Measurements from ENCODE around the gene RXRB.

RXRB gene

DNA sequence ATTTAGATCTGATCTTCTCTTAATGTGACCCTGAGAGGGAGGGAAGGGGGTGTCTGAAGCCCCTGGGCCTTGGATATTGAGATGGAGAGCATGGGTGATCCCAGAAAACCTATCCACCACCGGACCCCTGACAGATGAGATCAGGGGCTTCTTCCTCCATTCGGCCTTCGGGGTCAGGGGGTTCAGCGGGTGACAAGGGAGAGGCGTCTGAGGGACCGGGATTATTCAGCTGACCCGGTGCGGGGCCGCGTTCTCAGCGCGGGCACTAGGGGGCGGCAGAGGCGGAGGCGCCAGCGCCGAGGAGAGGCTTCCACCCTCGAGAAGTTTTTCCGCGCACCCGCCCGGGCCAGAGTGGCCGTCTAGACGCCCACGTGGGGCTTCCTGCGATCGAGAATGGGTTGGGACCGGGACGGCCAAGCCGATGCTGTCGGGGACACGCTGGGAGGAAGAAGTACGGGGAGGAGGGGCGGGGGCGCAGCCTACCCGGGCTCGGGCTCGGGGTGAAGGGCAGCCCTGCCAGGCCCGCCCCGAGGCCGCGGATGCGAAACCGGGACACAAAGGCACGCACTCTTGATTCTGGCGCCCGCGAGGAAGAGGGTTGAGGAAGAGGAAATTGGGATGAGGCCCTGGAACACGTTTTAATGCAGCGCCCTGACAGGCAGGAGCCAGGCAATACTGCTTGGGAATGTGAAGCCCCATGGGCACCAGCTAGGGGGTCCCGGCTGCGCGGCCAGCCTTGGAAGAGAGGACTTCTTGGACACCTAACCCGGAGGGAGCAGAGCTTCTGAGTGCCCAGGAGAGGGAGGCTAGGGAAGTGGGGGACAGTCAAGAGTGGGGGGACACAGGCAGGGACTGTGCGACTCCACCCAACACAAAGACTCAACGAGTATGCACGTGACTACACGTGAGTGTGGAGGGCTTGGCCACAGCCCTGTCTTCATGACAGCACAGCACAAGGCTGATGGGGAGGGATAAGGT is 38.8 kb downstream of the RXRB start:
- peak overlapping the region in 2 of 3 experiments; percentile 66 to 79 for H3K27ac Mint-ChIP-seq
- H3K36me3 Mint-ChIP-seq (ENCODE audit: low read depth) = no peaks in the 10 kb centered on the region
- H3K4me1 Mint-ChIP-seq = peaks cover 7% of the 10 kb centered on the region
- H3K27me3 Mint-ChIP-seq (ENCODE audit: low read depth) = peaks cover 14% of the 10 kb centered on the region
- H3K4me3 Mint-ChIP-seq = peak overlapping the region; percentile 82 to 86 (median 86)
- no peaks in the 10 kb centered on the region for H3K9me3 Mint-ChIP-seq
- TF ChIP-seq, protein P1, sequence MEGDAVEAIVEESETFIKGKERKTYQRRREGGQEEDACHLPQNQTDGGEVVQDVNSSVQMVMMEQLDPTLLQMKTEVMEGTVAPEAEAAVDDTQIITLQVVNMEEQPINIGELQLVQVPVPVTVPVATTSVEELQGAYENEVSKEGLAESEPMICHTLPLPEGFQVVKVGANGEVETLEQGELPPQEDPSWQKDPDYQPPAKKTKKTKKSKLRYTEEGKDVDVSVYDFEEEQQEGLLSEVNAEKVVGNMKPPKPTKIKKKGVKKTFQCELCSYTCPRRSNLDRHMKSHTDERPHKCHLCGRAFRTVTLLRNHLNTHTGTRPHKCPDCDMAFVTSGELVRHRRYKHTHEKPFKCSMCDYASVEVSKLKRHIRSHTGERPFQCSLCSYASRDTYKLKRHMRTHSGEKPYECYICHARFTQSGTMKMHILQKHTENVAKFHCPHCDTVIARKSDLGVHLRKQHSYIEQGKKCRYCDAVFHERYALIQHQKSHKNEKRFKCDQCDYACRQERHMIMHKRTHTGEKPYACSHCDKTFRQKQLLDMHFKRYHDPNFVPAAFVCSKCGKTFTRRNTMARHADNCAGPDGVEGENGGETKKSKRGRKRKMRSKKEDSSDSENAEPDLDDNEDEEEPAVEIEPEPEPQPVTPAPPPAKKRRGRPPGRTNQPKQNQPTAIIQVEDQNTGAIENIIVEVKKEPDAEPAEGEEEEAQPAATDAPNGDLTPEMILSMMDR (IDR thresholded peaks at IDR 0.05; ENCODE audit: unreplicated experiment in 3 of 3) = peak; percentile 85 to 89 (median 88)

DNA sequence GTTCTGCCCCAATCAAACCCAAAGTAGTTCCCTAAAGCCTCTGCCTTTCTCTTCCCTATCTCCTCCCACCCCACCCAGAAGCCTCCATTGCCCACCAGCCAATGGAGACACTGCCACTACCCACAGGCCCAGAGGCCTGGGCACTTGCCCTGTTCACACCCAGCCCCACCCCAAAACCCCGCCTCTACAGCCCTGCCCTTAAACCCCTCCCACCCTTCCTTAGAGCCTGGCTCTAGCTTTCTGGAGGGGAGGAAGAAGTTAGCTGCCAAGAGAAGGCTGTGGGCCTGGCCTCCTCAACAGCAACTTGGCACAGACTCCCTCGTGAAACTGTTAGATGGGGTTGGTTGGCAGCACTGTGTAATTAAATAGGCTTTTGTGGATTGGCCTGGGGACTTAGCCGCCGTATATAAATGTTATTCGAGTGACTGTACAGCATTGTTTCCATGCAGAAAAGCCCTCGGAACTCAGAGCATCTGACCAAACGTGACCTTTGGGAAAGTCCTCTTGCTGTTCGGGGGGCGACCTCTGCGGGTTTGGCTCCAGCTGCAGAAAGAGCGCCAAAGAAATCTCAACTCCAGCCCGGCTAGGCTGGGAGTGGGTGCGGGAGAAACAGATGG is 39.6 kb downstream of the RXRB start:
- Mint-ChIP-seq H3K36me3 (ENCODE audit: low read depth) (no peaks in the 10 kb centered on the region), H3K9me3 (no peaks in the 10 kb centered on the region), H3K4me1 (peaks cover 7% of the 10 kb centered on the region), H3K4me3 (peak overlapping the region; percentile 82 to 86 (median 86)), H3K27ac (peak overlapping the region in 2 of 3 experiments; percentile 66 to 79), H3K27me3 (ENCODE audit: low read depth) (peaks cover 14% of the 10 kb centered on the region)
- TF ChIP-seq, protein P1 (IDR thresholded peaks at IDR 0.05; ENCODE audit: unreplicated experiment in 3 of 3) = no peak

DNA sequence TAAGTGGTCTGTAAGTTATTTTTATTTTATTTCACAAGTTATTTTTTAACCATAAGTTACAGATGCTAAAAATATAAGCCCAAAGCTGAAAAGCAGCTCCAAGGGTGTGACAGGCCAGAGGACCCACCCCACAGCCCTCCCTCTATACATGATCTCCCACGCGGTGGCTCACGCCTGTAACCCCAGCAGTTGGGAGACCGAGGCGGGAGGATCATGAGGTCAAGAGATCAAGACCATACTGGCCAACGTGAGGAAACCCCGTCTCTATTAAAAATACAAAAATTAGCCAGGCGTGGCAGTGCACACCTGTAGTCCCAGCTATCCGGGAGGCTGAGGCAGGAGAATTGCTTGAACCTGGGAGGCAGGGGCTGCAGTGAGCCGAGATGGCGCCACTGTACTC is 40.4 kb downstream of the RXRB start:
- Mint-ChIP-seq H3K4me1 (peaks cover 7% of the 10 kb centered on the region), H3K27ac (no peak overlapping the region), H3K27me3 (ENCODE audit: low read depth) (peaks cover 17% of the 10 kb centered on the region), H3K4me3 (peak overlapping the region in 1 of 3 experiments; percentile 16), H3K36me3 (ENCODE audit: low read depth) (no peaks in the 10 kb centered on the region), H3K9me3 (no peaks in the 10 kb centered on the region)
- TF ChIP-seq, protein P1 (IDR thresholded peaks at IDR 0.05; ENCODE audit: unreplicated experiment in 3 of 3) = no peak

DNA sequence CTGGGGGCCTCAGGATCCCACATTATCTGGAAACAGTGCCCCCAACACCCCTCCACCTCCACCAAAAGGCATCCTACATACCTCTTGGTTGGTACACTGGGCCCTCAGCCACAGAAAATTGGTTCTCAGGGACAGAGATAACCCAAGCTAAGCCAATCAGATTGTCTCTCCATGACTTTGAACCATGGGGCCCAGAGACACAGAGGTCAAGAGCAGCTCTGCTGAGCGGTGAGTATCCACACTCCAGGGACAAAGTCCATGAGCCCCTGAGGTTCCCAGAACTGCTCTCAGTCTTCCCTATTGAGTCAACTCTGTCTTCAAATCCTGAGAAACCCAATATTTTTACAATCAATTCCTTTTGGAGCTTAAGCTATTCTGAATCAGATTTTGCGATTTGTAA is 43.5 kb downstream of the RXRB start:
- H3K27ac Mint-ChIP-seq = no peak overlapping the region
- H3K4me1 Mint-ChIP-seq = peaks cover 7% of the 10 kb centered on the region
- H3K27me3 Mint-ChIP-seq (ENCODE audit: low read depth) = peaks cover 12% of the 10 kb centered on the region
- no peaks in the 10 kb centered on the region for H3K36me3 Mint-ChIP-seq (ENCODE audit: low read depth)
- TF ChIP-seq, protein P1 (IDR thresholded peaks at IDR 0.05; ENCODE audit: unreplicated experiment in 3 of 3) = no peak
- no peak overlapping the region for H3K4me3 Mint-ChIP-seq
- H3K9me3 Mint-ChIP-seq = peaks cover 7% of the 10 kb centered on the region

DNA sequence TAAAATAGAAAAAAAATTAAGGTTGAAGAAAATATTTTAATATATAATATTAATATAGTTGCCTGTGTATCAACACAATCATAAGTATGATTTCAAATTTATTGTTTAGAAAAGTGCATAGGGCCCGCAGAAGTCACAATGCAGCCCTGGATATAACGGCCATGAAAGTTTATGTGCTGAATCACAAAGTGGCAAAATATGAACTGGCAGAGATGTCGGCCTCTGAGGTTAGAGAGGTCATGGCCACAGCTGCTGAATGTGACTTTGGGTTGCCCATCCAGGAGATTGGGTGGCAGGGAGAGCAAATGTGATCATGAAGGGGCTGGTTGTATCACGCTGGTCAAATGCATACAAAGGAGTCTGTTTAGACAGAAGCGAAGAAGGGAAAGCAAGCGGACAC is 43.9 kb downstream of the RXRB start:
- H3K27me3 Mint-ChIP-seq (ENCODE audit: low read depth) = peaks cover 12% of the 10 kb centered on the region
- H3K36me3 Mint-ChIP-seq (ENCODE audit: low read depth) = no peaks in the 10 kb centered on the region
- H3K4me3 Mint-ChIP-seq = no peak overlapping the region
- no peak overlapping the region for H3K27ac Mint-ChIP-seq
- H3K9me3 Mint-ChIP-seq = peaks cover 10% of the 10 kb centered on the region
- H3K4me1 Mint-ChIP-seq = peaks cover 7% of the 10 kb centered on the region
- TF ChIP-seq, protein P1 (IDR thresholded peaks at IDR 0.05; ENCODE audit: unreplicated experiment in 3 of 3) = no peak

Data from nephron (organoid).